ENCODE results near the gene TOMM20. TPM values are rescaled to one million over a fixed set of nuclear protein-coding genes. Genes with fewer than 3 reads are reported as not detected.

The TOMM20 gene
- total and polyA plus RNA-seq, 9 of the 15 experiments (the other 6 are each of a cell fraction or from before 2014, with no cell fraction given), result 70.6 to 334 (median 159) TPM

GRCh38 chr1:235160957-235161684, 32.5 kb upstream of the TOMM20 start, which contains the start of gene RBM34 (continued):
- TF ChIP-seq MGA (IDR thresholded peaks at IDR 0.05) (peak; percentile 88), BRD9 (IDR thresholded peaks at IDR 0.05; ENCODE audit: low read depth, partially characterized antibody) (peak; percentile 22), THAP7 (CRISPR knock-in tag; IDR thresholded peaks at IDR 0.05) (peak; percentile 90), JUN (IDR thresholded peaks at IDR 0.05; ENCODE audit: borderline replicate concordance, low read depth, low read length) (0 out of 2 replicates have a peak, but pooled peaks have one; percentile 4), JUN (CRISPR knock-in tag; IDR thresholded peaks at IDR 0.05; ENCODE audit: borderline replicate concordance) (no peak), ZNF79 (CRISPR knock-in tag; IDR thresholded peaks at IDR 0.05; ENCODE audit: low read depth) (peak; percentile 34; the same call in 1 of the 2 replicates), TBL1XR1 (IDR thresholded peaks at IDR 0.05; ENCODE audit: low read length in 2 of 2) (peak; percentile 54 to 57; a peak in 2 of 4 replicates), STAT5B (CRISPR knock-in tag; IDR thresholded peaks at IDR 0.05) (no peak), GATAD2A (IDR thresholded peaks at IDR 0.05) (peak; percentile 71; the same call in 1 of the 2 replicates), ZNF699 (CRISPR knock-in tag; IDR thresholded peaks at IDR 0.05; ENCODE audit: insufficient replicate concordance) (no peak), ATF6 (CRISPR knock-in tag; IDR thresholded peaks at IDR 0.05) (peak; percentile 75; the same call in 1 of the 2 replicates), ZFX (CRISPR knock-in tag; IDR thresholded peaks at IDR 0.05) (peak; percentile 90), TCF3 (CRISPR knock-in tag; IDR thresholded peaks at IDR 0.05) (peak; percentile 40; the same call in 1 of the 2 replicates), ZZZ3 (IDR thresholded peaks at IDR 0.05) (no peak)
